Activated T-helper 1 cell treated with anti-CD3 and anti-CD28 coated beads, Interleukin-2, amount 50 U/mL, for 16 hours (primary cell): ENCODE data around the gene PPP1R26.
"Not testable (repeated sequence)": the region's sequence is repeated elsewhere in the genome, so short reads cannot be mapped to it uniquely, and the experiment has no call there.

Experiments
- DNase-seq, 2 donors: peaks; one replicate each; pipeline ENCODE4 v3.0.0-alpha.2; 2020; ENCODE audit warnings: low read depth in 1 of 2, low spot score in 1 of 2

PPP1R26 gene, protein sequence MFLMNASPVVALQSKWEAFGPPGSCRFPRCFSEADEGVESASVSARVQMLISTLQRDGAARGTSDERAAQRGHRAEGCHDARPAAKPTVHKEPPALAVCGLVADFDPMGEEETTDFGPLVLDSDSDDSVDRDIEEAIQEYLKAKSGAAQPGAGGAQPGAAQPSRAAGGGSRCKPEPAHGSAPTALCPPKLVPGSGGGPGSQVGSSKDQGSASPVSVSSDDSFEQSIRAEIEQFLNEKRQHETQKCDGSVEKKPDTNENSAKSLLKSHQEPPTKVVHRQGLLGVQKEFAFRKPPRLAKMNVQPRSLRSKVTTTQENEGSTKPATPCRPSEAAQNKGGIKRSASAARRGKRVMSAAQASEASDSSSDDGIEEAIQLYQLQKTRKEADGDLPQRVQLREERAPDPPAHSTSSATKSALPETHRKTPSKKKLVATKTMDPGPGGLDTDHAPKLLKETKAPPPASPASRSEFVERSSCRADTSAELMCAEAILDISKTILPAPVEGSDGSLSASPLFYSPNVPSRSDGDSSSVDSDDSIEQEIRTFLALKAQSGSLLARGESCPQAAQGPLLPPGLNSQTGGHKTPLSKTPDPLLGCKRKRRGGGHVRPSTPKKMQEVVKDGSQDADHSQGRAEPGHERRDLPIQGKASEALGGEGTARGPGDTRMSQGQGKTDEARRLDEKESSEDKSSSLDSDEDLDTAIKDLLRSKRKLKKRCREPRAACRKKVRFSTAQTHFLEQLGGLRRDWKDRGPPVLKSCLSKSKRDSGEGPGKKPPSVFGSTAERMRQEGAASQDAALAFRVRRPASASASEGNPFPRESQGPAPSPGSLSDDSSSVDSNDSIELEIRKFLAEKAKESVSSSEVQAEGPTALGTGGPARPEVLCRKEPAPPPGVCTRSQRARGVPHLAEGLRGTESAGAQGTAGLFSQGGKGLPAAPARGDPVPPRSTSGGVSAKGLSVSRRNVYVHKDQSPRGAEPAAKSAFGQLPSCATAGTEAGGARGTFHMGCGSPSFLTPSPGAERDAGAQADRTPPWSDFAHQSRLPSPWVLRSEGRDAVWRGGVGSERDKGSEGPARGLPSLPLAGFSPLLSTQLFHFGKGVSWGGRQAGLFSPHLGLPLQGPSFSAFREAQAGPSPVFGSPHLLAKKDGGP (N-terminal part only)

DNA sequence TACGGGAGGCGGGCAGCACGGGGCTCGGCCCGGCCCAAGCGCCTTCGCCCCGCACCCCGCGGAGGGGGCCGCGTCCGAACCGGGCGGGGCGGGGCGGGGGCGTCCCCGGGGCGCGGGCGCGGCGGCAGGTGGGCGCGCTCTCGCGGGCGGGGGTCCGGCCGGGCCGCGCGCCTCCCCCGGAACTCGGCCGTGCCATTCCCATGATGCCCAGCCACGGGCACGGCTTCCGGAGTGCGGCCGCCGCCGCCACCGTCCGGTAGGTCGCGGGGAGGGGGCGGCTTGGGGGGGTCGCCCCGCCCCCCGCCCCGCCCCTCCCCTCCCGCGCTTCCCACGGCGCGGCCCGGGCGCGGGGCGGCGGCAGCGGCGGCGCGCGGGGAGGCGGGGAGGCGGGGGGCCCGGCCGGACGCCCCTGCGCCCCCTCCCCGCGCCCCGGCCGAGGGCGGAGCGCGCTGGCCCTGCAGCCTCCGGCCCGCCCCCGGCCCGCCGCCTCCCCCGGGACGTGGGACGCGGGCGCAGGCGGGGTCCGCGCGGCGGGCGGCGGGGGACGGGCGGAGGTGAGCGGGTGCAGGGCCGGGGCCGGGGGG, at the start of gene PPP1R26:
Gene PPP1R26, plus strand, starts transcription at position 314 of the 584 bp plus-strand sequence. CDS start 4,729 bp downstream, outside the sequence.
- DNase-seq, result no peak

DNA sequence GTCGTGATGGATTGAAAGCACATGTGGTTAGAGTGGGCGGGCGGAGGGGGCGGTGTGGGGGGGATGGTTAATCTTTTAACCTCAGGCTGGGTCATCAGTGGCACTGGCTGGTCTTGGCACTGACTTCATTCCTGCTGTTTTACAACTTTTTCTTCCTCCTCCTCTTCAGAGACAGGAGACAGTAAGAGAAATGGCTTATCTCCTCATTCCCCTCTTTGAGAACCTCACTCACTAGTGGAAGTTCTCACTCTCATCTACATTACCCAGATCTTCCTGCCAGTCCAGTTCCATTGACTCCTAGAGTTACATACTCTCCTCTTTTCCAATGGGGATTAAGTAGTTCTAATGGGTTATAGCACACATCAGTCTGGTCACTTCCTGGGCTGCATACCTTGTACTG, 42.3 kb upstream of the PPP1R26 start:
- DNase-seq, result no peak

DNA sequence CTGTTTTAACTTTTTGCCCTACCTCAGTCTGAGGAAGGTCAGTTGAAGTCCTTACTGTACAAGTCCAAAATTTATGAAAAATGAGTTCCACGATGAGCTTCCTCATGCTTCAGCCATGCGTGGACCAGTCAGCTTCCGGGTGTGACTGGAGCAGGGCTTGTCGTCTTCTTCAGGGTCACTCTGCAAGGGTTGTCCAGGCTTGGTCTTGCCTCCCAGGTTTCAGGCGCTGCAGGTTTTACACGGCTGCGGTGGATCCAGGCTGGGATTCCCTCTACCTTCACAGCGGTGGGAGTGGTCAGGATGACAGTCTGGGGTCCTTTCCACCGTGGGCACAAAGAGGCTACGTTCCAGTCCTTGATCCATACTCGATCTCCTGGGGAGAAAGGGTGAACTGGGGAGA, 41.9 kb upstream of the PPP1R26 start:
- not testable (repeated sequence) for DNase-seq

DNA sequence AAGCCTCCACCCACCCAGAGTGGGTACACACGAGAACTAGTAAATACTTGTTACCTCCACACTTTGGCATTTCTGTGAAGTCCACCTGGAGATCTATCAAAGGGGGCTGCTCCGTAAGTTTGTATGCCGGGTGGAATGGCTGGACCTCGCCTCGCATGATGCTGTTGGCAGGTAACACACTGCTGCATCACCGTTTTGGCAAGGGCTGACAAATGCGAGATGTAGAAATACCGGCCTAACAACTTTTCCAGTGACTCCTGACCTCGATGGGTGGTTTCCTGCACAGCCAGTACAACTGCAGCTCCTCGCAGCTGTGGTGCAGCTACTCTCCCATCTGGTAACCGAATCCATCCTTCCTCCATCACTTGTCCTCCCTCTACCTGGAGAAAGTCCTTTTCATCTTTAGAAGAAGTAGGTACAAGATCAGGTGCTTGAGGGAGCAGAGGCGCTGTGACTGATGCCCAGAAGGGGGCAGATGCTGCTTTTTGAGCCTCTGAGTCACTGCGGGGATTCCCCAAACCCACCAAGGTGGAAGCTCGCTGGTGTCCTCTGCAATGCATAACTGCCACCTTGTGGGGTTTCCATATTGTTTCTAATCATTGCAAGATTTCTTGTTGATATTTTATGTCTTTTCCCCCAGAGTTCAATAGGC, 40.9 kb upstream of the PPP1R26 start:
- not testable (repeated sequence) for DNase-seq

DNA sequence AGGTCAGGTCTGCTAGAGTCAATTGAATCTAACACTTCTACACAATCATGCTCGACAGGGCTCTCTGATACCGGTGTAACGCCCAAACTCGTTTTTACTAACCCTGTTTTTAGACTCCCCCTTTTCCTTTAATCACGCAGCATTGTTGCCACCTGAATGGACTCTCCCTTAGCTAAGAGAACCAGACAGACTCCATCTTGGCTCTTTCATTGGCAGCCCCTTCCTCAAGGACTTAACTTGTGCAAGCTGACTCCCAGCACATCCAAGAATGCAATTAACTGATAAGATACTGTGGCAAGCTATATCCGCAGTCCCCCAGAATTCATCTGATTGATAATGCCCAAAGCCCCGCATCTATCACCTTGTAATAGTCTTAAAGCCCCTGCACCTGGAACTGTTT, 40.1 kb upstream of the PPP1R26 start:
- DNase-seq, result not testable (repeated sequence)

DNA sequence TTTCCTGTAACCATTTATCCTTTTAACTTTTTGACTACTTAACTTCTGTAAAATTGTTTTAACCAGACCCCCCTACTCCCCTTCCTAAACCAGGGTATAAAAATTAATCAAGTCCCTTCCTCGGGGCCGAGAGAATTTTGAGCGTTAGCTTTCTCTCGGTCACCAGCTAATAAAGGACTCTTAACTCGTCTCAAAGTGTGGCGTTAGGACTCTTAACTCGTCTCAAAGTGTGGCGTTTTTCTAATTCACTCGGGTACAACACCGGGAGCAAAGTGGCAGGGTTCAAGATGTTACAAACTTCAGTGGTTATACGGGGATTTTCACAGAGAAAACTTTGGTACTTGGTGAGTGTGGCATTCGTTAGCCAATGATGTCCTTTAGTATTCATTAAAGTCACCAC, 39.7 kb upstream of the PPP1R26 start:
- DNase-seq, result no peak

DNA sequence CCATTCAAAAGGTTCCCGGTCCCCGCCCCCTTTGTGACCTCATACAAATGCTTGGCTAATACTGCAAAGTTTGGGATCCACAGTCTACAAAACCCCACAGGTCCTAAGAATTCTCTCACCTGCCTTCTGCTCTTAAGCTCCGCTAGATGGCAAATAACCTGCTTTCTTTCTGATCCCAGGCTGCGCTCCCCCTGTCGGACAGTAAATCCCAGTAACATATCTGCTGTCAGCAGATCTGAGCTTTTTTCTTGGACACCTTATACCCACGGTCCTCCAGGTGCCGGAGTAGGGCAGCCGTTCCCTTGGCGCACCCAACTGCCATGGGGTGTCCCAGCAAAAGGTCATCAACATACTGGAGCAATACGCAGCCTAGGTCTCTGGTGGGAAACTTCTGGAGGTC, 39.0 kb upstream of the PPP1R26 start:
- no peak for DNase-seq

DNA sequence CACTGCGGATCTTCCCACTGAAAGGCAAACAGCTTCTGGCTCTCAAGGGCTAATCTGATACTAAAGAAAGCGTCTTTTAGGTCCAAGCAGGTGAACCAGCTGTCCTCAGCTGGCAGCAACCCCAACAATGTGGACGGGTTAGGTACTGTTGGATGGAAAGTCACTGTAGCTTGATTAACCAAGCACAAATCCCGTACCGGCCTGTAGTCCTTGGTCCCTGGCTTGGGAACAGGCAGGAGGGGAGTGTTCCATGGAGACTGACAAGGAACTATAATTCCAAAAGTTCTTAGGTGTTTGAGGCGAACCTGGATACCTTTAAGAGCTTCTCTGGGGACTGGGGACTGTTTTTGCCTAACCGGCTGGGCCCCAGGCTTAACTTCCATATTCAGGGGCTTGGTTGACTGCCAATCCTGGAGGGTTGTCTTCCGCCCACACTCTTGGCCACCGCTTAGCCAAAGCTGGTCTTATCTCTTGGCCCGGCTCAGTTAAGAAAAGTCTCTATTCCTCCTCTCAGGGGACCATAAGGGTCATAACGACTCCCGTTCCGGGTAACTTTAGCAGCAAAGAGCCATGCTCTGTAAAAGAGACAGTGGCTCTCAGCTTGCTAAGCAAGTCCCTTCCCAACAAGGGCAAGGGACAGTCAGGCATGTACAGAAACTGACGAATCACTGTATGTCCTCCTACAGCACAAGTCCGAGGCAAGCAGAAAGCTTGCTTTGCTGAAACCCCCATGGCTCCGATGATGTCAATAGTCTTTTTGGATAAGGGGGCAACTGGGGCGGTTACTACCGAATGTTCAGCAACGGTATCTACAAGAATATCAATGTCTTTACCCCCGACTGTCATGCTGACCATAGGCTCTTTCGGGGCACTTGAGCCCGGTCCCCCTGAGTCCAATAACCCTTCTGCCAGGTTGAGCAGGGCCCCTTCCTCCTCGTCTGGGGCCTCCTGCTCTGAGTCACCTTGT, 38.2 kb upstream of the PPP1R26 start:
- not testable (repeated sequence) for DNase-seq

DNA sequence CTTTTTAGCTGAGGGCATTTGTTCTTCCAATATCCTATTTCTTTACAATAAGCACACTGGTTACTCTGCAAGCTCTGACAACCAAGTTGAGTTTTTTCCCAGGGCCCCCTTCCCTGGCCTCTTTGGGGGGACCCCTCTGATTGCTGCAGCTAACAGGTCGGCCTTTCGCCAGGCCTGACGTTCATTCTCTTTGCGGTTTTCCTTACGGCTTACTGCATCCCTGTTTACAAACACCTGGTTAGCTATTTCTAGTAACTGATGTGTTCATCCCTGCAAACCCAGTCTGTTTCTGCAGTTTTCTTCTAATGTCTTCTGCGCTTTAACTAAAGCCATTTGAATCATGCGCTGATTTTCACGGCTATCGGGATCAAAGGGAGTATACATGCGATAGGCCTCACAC, 37.5 kb upstream of the PPP1R26 start:
- DNase-seq, result no peak

DNA sequence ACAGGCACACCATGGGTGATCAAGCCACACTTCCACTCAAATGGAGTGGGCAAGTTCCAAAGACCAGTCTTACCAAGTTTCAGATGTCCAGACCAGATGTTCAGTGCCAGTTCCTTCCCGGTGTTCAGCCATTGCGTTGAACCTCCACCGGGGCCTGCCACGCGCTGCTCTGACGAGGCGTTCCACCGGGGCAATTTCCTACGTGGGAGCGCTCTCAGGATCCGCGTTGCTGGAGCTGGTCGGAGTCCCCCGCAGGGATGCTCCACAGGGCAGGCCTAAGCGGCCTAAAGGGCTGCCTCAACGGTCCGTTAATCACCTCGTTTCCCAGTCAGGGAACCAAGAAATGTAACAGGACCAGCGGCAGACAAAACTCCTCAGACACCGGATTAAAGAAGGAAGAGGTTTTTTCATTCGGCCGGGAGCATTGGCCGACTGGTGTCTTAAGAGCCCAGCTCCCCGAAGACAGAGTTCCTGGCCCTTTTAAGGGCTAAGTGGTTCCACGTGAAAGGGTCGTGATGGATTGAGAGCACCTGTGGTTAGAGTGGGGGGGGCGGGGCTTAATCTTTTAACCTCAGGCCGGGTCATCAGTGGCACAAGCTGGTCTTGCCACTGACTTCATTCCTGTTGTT, 35.7 kb upstream of the PPP1R26 start:
- DNase-seq, result no peak

DNA sequence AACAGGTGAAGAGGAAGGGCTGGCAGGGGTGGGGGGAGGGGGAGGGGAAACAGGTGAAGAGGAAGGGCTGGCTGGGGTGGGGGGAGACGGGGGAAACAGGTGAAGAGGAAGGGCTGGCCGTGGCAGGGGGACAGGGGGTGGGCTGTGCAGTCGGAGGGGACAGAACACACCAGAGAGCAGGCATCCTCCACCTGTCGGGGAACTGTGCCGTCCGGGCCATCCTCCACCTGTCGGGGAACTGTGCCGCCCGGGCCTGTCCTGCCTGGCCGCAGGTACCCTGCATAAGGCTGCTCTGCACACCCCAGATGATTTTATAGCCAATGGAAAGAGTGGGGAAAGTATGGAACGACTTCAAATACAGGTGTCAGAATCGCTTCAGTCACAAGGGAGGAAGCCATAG, 32.5 kb upstream of the PPP1R26 start:
- DNase-seq, result no peak

DNA sequence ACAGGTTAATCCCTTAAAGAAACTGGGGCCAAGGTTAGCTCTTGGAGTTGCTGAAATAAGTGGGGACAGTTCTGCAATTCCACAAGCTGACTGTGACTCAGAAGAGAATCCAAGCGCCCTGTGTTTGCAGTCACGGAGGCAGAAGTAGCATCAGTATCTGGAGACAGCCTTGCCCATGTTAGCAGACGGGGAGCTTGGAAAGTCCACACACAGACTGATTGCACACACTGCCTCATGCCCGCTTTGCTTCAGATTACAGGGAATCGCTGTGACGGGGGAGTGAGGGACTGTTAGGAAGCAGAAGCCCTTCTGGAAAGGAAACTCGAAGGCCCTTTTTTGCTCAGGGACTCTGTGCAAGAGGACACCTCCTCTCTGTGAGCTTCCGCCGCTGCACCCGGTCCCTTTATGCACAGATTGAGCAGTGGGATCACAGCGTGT, 30.9 kb upstream of the PPP1R26 start:
- DNase-seq, result no peak

DNA sequence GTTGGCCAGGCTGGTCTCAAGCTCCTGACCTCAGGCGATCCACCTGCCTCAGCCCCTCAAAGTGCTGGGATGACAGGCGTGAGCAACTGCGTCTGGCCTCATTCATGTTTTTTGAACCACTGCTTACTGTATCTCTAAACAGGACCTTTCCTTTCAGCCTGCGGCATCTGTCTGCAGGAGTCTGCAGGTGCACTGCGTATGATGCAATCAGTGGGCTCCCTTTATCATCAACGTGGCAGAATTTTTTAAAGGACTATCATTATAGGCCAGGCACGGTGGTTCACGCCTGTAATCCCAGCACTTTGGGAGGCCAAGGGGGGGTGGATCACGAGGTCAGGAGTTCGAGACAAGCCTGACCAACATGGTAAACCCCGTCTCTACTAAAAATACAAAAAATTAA, 30.1 kb upstream of the PPP1R26 start:
- DNase-seq, result not testable (repeated sequence)

DNA sequence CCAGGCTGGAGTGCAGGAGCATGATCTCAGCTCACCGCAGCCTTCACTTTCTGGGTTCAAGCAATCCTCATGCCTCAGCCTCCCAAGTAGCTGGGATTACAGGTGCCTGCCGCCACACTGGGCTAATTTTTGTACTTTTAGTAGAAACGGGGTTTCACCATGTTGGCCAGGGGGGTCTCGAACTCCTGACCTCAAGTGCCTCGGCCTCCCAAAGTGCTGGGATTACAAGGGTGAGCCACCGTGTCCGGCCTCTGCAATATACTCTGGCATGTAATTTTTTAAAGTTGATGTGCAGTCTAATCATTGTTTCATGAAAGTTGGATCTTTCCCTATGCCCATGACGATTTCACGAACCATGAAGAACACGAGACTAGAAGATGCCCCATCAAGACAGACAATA, 28.6 kb upstream of the PPP1R26 start:
- no peak for DNase-seq

DNA sequence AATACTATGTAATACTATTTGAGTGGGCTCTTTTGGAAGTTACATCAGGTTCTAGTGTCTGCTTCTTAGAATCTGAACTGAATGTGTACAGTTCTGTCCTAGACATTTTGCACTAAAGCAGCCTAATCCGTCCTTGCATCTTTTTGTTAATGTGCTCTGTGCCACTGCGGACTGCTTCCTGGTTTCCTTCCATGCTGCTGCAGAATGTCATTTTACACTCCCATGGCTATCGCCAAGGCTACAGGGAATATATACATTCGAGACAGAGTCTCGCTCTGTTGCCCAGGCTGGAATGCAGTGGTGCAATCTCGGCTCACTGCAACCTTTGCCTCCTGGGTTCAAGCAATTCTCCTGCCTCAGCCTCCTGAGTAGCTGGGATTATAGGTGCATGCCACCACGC, 27.7 kb upstream of the PPP1R26 start:
- not testable (repeated sequence) for DNase-seq

DNA sequence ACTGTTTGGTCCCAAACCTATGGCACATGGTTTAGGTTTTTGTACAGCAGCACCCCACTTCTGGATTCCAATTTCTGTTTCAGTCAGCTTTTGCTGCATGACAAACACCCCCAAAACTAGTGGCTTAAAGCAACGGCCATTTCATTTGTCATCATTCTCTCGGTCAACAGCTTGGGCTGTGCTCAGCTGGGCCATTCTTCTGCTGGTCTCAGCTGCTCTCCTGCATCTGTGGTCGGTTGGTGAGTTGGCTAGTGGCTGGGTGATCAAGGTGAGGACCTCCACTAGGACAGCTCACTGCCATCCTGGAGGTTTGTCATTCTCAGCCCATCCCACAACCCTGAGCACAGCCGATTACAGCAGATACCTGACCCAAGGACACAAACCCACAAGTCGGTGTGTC, 24.8 kb upstream of the PPP1R26 start:
- no peak for DNase-seq

DNA sequence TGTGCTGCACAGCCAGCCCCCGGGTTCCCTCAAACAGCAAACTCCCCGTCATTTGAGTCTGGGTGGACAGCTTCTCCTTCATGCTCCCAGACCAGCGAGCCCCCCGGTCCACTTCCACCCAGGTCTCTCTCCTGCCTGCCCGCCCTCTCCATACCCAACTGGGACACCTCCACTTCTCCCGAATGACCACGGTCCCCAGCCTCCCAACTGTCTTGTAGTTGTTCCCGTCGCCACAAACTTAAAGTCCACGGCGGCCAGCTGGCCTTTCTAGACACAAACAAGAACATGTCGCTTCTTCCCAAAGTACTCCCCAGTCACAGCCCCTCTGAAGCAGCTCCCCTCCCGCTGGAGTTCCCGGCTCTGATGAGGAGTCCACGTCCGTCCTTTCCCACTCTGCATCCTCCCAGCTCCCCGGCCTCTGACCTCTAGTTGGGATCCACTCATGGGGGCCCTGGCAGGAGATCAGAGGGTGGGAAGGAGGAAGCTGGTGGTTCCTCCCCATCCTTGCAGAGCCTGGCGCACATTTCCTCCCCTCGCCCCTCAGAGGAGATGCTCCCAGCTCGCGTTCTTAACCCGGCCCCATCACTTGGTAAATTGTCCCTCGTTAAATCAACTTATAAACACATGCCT, 24.1 kb upstream of the PPP1R26 start:
- no peak for DNase-seq

DNA sequence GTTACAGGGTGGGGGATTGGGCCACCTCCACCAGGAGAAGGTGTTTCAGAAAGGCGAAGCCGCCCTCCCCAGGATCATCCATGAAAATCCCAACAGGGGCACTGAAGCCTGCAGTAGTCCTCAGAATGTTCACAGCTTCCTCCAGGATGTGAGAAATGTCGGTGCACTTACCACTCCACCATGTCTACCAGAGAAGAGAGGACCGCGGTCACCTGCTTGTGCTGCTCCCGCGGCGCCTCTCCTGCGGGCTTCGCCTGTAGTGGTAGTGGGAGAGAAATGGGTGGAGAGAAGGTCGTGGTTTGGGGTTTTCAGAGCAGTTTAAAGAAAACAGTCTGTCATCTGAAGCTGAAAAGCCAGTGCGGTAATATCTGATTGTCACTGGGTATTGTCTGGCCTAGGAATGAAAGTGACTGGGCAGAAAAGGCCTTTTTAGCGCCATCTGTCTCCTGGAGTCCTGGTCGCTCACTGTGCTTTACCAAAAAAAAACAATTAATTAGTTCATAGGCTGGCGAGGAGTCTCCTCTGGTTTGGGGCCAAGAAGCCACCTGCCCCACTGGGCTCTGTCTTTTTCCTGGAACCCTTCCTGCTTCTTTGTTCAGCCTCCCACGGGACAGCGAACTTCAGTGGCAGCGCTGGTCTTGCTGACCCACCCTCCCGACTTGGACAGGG, 23.0 kb upstream of the PPP1R26 start:
- DNase-seq, result no peak
